Measurements from ENCODE around the gene P2RY14.
A peak's percentile ranks its signal among the peaks of the same experiment; 100 is the strongest.

P2RY14 gene

DNA sequence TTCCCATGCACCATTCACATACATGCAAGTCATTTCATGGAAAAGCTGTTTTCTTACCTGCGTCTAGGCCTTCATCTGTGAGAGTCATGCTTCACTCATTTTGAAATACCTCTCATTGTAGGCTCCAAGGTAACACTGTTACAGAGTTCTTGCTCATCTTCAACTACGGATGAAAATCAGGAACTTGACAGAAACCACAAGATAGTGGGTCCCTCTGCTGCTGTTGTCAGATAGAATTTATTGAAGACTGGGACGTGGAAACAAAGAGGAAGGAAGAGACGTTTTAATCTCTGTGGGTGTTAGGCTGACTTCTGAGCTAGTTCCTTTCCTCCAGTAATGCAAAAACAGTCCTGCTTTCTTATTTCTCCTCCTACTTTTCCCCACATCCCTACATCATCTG, at the start of gene P2RY14:
Gene P2RY14 (minus strand): TSS at position 313 of the 400 bp plus-strand sequence. CDS start 64,226 bp downstream, outside the sequence.
- DNase-seq (ENCODE audit: low spot score) = no peak

DNA sequence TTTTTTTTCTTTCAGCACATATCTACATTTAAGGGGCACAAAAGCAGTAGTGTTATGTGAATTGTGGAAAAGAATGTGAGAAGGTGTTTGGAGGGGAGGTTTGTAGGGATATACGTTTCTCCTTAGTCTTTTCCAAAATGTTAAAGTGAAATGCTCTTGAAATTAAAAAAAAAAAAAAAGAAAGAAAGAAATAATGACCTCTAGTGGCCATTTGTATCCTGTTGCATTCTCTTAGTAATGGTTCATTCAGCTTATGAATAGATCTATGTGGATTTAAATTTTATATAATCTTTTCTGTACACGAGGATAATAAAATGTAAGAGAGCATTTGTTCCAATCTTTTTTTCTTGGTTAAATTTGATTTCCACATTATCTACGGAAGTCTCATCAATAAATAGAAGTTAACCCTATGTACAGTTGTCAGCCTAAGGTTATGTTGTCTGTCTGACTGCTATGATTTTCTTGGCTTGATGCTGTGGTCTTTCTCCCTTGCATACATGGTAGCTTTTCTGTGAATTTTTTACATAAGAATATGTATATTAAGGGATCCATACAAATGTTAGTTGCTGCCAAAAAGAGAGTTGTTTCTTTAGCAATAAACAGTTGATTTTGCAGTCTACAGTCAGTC, 49.3 kb upstream of the P2RY14 start:
- DNase-seq (ENCODE audit: low spot score) = no peak

DNA sequence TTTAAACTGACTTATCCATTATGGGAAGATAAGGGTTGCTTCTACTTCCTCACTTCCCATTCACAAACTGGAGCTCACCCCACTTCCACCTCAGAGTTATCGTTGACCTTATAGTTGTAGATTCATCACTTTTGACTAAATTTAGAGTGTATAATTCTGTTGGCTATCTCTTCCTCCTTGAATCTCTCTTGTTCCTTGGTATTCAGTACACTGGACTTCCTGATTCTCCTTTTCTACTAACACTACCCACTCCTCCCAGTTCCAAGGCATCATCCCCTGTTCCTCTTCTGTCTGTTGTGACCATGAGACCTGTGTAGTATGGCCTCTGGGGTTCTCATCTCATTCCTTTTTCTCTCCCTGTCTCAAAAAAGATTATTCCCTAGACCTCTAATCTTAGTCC, 44.2 kb upstream of the P2RY14 start:
- DNase-seq (ENCODE audit: low spot score) = no peak

DNA sequence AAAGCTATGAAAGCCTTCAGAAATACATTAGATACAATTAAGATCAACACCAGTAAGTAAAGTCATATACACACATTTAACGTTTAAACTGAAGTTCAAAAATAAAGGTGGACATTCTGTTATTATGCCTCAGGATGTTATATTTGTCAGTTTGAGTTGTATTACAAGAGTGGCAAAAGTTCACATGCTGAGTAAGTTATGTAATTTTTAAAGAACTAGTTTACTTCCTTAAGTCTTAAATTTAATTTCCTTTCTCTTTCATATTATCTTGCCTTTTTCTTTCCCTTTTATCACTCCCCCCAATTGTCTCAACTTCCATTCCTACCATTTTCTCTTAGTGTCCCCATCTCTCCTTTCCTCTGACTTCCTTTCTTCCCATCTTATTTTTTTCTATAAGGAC, 43.2 kb upstream of the P2RY14 start:
- DNase-seq (ENCODE audit: low spot score) = no peak

DNA sequence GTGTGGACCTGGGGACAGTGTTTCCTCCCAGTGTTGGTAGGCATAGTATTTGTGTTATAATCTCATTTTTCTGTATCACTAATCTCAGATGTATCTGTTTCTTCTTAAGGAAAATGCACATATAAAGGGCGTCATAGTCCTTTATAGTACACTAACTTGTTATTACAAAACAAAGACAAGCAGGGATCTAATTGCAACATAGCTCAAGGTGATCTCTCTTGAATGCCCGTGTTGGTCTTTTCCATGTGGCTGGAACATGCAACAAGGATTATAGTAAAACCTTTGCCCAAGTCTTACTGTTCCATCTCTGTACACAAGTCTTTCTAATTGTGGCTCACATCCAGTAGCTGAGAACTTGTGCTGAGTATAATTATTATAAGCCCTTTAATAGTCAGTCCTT, 41.8 kb upstream of the P2RY14 start:
- no peak for DNase-seq (ENCODE audit: low spot score)

DNA sequence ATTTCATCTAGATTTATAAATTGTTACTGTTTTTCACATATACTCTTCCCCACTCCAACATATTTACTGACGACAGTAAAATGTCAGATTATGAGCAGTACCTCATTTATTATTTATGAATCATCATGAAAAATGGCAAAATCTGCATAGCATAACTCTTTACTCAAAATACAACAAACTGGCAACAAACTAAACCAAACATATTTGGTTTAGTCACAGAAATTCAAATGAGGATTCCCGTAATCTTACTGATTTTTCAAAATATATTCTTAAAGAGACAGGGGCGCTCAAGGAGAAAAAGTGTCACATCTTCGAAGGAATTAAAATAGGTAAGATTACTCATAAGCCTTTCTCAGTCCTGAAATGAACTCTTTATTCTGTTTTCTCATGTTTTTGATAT, 41.3 kb upstream of the P2RY14 start:
- no peak for DNase-seq (ENCODE audit: low spot score)

DNA sequence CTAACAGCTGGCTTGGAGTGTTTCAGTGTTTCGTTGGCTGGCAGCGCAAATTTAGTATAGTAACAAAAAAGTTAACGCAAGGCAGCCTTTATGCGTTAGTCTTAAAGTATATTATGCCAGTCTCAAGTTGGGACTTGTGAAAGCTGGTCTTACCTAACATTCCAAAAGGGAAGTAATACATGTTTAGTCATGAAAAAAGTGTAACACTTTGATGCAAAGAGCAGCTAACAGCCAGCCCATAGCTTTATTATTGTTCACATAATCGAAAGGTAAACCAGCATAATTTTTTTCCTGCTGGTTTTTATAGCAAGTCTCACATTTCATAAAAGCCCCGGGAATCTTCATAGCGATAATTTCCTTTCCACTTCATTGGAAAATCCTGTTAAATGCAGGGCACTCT, 40.6 kb upstream of the P2RY14 start:
- DNase-seq (ENCODE audit: low spot score) = no peak

DNA sequence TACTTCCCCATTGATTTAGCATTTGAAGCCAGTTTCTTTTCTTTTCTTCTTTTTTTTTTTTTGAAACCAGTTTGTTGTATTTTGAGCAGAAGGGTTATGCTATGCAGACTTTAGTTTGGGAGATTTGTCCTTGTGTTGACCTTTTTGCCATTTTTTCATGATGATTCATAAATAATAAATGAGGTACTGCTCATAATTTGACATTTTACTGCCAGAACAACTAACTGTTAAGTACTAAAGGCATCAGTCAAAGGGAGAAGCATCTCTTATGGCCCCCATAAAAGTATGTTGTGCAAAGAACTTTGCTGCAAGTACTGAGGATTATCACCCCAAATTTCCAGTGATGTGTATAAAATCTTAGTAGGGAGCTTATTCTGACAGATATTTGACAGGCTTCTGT, 40.0 kb upstream of the P2RY14 start:
- no peak for DNase-seq (ENCODE audit: low spot score)

DNA sequence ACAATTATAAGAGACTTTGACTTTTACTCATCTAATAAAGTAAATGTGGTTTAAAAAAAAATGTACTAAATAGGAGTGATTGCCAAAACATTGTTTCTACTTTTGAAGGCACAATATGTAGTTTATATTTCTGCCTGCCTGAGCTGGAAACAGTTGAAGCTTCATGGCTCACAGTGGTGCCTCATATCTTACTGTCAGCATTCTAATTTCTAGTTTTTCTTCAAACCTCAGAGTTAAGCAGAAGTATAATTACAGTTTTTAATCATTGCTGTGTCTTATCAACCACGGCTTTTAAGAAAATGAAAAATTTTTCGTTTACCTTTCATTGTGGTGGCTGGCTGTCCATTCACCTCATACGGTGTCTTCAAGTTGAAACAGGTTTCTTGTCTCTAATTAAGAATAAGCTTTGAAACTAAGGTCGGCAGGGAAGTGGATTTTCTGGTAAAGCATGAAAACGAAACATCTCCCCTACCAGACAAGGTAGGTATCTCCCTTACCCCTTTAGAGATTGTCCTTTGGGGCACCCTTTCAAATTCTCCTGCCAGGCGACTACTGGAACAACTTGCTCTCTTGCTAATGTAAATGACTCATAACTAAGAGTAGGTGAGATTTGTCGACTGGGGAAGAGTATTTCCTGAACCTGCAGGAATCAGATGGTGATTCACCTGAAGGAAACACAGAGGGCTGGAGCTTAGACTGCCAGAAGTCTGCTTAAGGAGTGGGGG, 38.1 kb upstream of the P2RY14 start, which contains the start of gene GPR87:
Gene GPR87 (minus strand): TSS at position 554 of the 725 bp plus-strand sequence. CDS start 16,720 bp downstream, outside the sequence.
- DNase-seq (ENCODE audit: low spot score) = no peak

DNA sequence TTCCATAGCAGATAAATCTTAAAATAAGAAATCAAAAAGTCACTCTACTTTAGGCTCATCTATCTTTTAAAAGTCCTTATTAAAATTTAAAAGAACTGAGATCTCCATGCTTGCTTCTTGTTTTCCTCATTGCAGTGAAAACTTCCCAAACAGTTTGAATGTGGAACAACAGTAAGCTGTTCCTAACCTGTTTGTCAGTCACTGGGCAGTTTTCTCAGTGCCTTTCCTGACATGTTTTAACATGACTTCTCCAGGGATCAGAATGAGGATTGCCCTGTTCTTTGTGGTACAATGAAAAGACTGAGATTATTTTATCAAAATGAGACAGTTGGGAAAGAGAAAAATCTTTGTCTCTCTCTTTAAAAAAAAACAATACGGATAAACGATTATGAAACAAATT, 37.5 kb upstream of the P2RY14 start:
- DNase-seq (ENCODE audit: low spot score) = no peak

DNA sequence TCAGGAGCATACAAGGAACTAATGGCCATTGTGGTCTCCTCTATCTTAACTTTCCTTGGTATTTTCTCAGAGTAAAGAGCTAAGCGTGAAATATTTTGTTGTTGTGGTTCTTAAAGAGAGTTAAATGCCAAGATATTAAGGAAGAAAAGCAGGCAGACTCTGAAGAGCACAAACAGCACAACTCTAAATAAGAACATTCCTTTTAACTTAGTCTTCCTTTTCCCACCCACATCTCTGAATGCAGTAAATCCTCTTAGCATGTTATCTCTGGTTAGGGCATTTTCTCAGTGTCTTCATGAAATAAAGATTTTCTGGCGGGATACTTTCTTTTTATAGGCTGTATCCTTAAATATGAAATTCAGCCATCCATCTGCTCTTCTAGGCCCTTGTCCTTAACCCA, 36.8 kb upstream of the P2RY14 start:
- no peak for DNase-seq (ENCODE audit: low spot score)

DNA sequence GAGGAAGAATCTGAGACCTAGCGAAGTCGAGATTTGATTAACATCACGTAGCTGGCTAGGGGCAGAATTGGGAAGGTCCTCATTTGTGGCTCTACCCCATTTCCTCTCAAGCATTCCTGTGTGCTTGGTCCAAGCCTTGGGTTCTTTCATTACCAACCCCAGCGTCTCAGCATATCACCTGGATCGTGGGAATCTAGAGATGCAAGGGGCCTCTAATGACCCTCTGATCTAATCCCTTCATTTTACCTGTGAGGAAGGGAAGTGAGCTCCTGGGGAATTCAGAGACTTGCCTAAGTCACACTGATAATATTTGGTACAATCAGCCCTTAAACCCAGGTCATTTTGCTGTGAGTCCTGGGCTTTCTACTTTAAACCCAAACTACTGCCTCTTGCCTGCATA, 36.3 kb upstream of the P2RY14 start:
- DNase-seq (ENCODE audit: low spot score) = no peak

DNA sequence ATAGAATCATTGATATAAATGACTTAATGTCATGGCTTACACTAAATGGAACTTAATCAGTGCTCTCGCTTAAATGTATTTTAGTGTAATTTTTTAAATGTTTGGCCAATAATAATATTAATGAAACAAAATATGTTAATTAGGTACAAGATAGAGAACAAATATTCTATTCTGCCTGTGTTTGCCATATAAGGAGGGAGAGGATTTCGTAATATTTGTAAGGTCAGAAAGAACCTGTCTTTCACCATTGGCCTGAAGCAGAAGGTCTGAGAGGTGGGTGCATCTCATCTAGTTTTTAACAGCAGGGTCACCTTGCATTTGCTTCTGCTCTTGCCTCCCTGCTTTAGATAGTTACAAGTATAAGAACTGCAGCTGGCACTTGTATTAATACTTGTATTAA, 35.8 kb upstream of the P2RY14 start:
- no peak for DNase-seq (ENCODE audit: low spot score)

DNA sequence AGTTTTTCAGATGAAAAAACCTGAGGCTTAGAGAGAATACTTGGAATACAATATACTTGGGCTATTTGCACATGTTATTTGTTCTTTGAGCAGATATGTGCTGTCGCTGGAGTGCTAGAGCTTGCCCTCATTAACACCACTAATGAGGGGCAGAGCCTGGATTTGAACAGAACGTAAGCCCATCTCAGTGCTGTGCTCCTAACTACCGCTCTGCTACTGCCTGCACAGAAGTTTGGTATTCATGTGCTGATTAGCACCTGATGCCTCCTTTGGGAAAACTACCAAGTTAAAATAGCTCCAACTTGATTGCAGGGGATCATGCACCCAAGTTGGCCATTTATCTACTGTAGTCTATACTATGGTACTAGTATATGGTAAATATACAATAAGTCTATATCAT, 34.6 kb upstream of the P2RY14 start:
- DNase-seq (ENCODE audit: low spot score) = no peak

DNA sequence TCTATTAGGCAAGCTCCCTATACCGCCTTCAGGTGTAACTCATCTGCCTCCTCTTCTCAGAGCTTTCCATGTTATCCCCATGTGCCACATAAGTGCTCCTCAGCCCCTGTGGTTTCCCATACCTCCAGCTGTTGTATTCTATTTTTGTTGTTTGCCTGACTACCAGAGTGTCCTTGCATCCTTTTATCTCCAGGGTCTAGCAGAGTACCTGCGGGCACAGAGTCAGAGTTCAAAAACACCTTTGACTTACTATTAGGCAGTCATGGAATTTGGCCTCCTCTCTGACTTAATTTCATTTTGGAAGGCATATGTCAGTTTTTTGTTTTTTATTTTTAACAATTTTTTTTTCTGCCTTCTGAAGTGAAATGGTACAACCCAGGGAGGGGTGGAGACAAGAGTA, 31.2 kb upstream of the P2RY14 start:
- no peak for DNase-seq (ENCODE audit: low spot score)

DNA sequence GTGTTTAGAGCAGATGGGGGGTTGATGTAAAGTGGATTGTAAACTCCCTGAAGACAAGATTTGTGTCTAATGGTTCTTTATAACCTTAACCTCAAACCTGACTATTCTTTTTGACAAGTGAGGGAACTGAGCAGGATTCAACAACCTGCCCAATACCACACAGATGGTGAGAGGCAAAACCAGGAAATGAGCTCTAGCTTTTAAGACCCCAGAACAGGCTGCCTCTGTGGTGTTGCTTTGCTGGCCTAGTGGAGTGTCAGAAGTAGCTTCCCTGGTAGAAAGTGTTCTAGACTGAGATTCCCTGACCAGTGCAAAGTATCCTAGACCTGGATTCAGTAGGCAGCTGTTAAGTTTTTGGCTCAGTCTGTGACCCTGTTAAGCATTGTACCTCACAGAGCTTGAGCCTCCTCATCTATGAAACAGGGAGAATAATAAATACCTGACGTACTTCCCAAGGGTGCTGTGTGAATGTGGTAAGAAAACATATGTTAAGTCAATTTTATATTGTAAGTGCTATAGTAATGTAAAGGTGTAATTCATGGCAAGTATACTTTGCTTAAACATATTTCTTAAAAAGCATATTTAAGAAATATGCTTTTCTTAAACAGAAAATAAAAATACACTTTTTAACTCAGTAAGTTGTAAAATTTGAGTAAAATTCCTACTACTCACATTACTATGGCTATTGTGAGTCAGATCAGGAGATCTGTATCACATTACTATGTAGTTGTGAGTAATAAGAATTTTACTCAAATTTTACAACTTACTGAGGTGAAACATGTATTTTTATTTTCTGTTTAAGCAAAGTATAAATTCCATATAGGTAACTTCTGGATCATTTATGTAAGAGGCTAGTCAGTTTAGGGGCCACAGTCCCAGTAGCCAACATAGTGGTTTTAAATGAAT, 29.5 kb upstream of the P2RY14 start:
- no peak for DNase-seq (ENCODE audit: low spot score)

DNA sequence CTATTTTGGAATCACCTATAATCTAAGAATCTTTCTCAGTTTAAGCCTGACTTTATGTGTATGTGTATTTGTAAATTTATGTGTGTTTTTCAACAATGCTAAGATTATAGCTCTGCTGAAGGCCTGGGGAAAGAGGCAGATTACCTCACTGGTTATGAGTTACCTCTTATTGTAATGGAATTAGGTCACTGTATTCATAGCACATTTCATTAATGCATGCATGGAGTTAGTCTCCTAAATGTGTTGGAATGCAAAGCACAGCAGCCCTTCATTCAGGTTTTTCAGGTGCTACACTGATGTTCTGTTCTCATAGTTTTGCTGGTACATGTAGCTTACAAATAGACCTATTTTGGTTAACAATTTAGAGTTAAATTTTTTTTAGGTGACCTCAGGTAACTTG, 28.8 kb upstream of the P2RY14 start:
- no peak for DNase-seq (ENCODE audit: low spot score)

DNA sequence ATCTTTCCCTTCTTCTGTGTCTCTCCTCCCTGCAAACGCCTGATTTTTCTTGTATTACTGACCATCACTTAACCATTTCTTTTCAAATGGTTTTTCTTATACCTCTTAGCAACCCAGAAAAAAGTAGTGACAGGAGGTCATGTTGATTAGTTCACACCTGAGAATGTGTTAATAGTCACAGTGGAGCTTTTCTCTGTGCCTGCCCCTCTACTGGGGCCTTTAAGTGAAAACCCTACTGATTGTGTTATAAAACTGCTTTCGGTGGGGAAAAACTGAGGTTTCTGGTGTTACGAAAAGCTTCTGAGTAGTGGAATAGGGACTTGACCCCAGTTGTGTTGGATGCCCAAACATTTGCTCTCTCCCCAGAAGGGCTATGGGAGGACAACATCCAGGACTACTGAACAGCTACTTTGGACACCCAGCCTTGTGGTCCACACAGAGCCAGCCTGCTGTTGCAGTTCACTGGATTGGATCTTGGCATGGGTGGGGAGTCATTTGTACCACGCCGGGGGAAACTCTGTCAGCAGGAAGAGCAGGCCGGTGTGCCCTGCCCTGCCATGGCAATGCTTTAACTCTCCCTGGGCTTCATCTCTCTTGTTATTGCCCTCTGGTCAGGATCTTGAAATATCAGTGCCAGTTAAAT, 27.9 kb upstream of the P2RY14 start:
- DNase-seq (ENCODE audit: low spot score) = no peak

DNA sequence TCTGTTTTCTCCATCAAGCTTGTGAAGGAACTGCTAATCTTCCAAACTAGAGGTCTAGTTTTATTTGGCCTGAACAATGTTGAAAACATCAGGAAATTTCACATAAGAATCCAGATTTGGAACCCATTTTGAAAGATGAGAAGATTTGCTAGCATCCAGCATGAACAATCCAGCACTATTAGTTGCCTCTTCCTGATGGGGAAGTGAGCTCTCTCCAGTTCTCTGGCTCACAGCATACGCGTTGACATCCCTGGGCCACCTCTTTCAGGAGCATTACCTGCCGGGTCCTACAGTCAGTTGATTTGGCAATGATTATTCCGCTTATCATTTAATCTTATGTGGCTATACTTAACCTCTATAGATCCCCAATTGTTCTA, 27.4 kb upstream of the P2RY14 start:
- DNase-seq (ENCODE audit: low spot score) = no peak

DNA sequence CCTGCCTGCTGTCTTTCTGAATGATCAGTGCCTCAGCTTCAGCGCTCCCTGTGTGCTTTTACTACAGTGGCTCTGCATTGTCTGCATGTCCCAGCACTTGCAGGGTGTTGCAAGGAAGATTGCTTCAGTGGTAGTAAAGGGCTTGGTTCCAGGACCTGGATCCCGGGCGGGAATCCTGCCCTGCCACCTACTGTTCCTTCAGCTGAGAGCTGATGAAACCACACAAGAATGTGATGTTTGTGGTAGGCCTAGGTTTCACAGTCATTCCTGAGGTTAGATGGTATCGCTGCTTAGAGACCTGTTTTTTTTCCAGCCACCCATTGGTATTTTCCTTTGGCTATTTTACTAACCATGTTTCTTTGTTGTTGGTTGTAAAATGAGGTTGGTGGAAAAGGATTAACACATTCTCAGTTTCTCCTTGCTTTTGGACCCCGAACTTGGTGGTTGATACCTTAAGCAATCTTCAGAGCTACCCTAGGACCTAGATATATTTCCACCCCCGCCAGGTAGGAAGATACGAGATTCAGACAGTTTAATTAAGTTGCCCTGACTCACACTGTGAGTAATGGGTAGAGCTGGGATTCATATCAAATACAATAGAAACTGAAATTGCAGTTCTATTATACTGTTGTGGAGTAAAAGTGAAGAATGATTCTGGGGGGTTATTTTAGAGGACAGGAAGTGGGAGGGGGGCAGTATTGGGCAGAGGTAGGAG, 26.9 kb upstream of the P2RY14 start:
- DNase-seq (ENCODE audit: low spot score) = peak; percentile 58

DNA sequence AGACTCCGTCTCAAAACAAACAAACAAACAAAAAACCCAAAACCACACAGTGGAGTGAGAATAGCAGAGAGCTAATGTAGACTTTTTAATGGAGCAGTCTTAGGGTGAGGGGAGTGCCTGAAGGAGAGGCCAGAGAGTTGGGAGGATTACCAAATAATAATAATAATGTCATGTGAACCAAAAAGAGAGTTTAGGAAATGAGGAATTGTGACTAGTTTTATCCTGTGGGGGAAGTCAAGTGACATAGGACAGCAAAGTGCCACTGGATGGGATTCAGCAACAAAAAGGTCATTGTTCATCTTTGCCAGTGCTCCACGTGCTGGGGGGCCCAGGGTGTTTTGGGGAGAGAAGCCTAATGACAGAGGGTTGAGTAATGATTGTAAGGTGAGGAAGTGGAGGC, 25.4 kb upstream of the P2RY14 start:
- no peak for DNase-seq (ENCODE audit: low spot score)

DNA sequence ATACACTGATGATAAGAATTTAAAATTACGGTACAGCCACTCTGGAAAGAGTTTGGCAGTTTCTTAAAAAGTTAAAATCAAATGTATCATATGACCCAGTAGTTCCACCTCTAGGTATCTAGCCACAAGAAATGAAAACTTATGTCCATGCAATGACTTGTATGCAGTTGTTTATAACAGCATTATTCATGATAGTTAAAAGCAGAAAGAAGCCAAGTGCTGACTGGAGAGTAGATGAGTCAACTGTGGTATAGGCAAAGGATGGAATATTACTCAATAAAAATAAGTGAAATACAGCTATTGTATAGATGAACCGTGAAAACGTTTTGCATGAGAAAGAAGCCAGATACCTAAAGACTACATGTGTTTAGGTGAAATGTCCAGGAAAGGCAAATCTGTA, 23.4 kb upstream of the P2RY14 start:
- DNase-seq (ENCODE audit: low spot score) = no peak

Data from HuH-7 (cell line).